OCI-LY7 (cell line): Measurements from ENCODE around the gene ZNF827. TPM values are rescaled to one million over a fixed set of nuclear protein-coding genes. Genes with fewer than 3 reads are reported as not detected.

Source experiments
- BruUV-seq: library from RNA; stranded (reverse); fragments of 400-500 nt; replicated peaks from 2 replicates; lab custom pipeline; 2021; lab: Mats Ljungman, UMichigan
- CTCF ChIA-PET: fragments of 300-600 bp; sonication (Branson Sonifier 250); formaldehyde crosslinking; loops from one replicate; lab custom pipeline; 2022; ENCODE audit warnings: antibody characterized with exemption; ENCODE audit not compliant: unreplicated experiment; lab: Charles Lee
- POLR2A ChIA-PET: fragments of 300-600 bp; sonication (Branson Sonifier 250); formaldehyde crosslinking; loops from one replicate; lab custom pipeline; 2022; ENCODE audit warnings: antibody characterized with exemption; lab: Charles Lee
- DNase-seq: peaks from one replicate; pipeline ENCODE4 v3.0.0-alpha.2; 2015; ENCODE audit warnings: low spot score
- H2AFZ ChIP-seq: fragments of 200-600 bp; sonication (generic), shearing (Covaris generic); 2 replicates; pipeline ENCODE4 v1.6.1; 2014; ENCODE audit warnings: mild to moderate bottlenecking, antibody characterized with exemption, low read length, moderate library complexity
- H3K27ac ChIP-seq: fragments of 200-600 bp; sonication (generic); 2 replicates; pipeline ENCODE4 v1.5.1; 2014; ENCODE audit warnings: mixed run types, low read depth, mild to moderate bottlenecking, moderate library complexity, low read length, inconsistent platforms; ENCODE audit not compliant: poor library complexity, severe bottlenecking
- H3K36me3 ChIP-seq: fragments of 200-600 bp; sonication (generic); 2 replicates; pipeline ENCODE4 v1.6.1; 2014; ENCODE audit warnings: mild to moderate bottlenecking, antibody characterized with exemption, low read length, moderate library complexity, mixed read lengths; ENCODE audit not compliant: insufficient read depth
- H3K4me1 ChIP-seq: fragments of 200-600 bp; sonication (generic); 2 replicates; pipeline ENCODE4 v1.5.1; 2014; ENCODE audit warnings: mild to moderate bottlenecking, low read length; ENCODE audit not compliant: insufficient read depth, poor library complexity, severe bottlenecking
- H3K4me2 ChIP-seq: fragments of 200-600 bp; sonication (generic); 2 replicates; pipeline ENCODE4 v1.6.1; 2014; ENCODE audit warnings: mild to moderate bottlenecking, low read length
- H3K4me3 ChIP-seq: fragments of 200-600 bp; sonication (generic); 2 replicates; pipeline ENCODE4 v1.5.1; 2014; ENCODE audit warnings: mild to moderate bottlenecking, low read depth, low read length; ENCODE audit not compliant: poor library complexity, severe bottlenecking
- H3K79me2 ChIP-seq: fragments of 200-600 bp; sonication (generic); 2 replicates; pipeline ENCODE4 v1.6.1; 2016; ENCODE audit warnings: low read depth, mild to moderate bottlenecking, low read length, moderate library complexity, mixed read lengths; ENCODE audit not compliant: insufficient read depth
- H3K9me2 ChIP-seq: fragments of 200-600 bp; sonication (generic); 2 replicates; pipeline ENCODE4 v1.6.1; 2016; ENCODE audit warnings: mild to moderate bottlenecking, low read length, mixed read lengths; ENCODE audit not compliant: insufficient read depth
- H3K9me3 ChIP-seq: fragments of 200-600 bp; sonication (generic); 2 replicates; pipeline ENCODE4 v1.6.1; 2014; ENCODE audit warnings: mild to moderate bottlenecking, mixed run types, low read length, mixed read lengths
- H4K20me1 ChIP-seq: fragments of 200-600 bp; sonication (generic); 2 replicates; pipeline ENCODE4 v1.6.1; 2014; ENCODE audit warnings: mild to moderate bottlenecking, antibody characterized with exemption, low read length, moderate library complexity, mixed read lengths; ENCODE audit not compliant: insufficient read depth
- EZH2phosphoT487 ChIP-seq: fragments of 200-600 bp; sonication (generic); IDR thresholded peaks from 2 replicates; pipeline ENCODE4 v1.6.1; 2018; ENCODE audit warnings: low read depth, borderline replicate concordance, mild to moderate bottlenecking, mixed run types, antibody characterized with exemption, low read length, moderate library complexity, mixed read lengths
- intact Hi-C: fragments of 100-400 bp; cut with micrococcal nuclease; formaldehyde crosslinking; loops from one replicate; pipeline ENCODE4 v1.10.0; 2022; ENCODE audit not compliant: unreplicated experiment
- total RNA-seq, 2 experiments: library from RNA; depleted of rRNA in 1 of 2; stranded (reverse); fragments of >200 nt in 1 of 2; shearing (Covaris generic) in 1 of 2; gene quantifications; 2 replicates each; pipeline ENCODE4 v1.2.3, GENCODE V29; 2014 to 2022
- TF ChIP-seq, protein P1 (sequence below): fragments of 200-600 bp; sonication (generic); conservative IDR thresholded peaks from 2 replicates; pipeline ENCODE4 v1.5.1; 2014; ENCODE audit warnings: mild to moderate bottlenecking, antibody characterized with exemption, low read length, moderate library complexity, mixed read lengths

The ZNF827 gene
- total RNA-seq, 2 experiments from 2014 or later, result 15.1 to 42.9 TPM

DNA sequence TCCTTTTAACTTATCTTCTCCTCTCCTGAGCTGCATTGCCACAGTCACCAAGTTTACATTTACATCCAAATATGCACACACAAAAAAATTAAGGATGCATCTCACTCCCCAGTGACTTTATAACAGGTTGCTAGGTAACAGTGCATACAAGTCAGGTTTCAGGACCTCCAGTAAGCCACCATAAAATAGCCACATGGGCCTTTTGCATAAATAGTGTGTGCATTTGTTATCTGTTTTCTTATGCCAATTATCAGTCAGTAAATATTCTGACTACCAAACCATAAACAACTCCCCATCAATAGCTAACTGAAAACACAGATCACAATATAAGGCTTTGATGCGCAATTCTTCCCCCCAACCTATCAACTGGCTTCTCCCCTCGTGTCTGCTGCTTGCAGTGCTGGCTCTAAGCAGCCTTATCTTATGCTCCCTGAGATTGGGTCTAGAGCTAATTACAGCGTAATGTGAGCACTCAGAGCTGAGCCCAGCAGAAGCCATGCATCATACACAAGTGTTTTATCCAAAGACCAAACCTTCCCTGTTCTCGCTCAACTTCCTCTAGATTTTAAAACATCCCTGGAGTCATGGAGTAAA is 55.4 kb downstream of the ZNF827 start:
- POLR2A ChIA-PET, result interaction anchor here (0.6 kb wide), 2 partner anchors 133 to 443 kb away, joined by 3 to 4 read pairs; no protein-coding TSS in a partner anchor
- BruUV-seq, result no TSS peak
- CTCF ChIA-PET, result no interaction called here

DNA sequence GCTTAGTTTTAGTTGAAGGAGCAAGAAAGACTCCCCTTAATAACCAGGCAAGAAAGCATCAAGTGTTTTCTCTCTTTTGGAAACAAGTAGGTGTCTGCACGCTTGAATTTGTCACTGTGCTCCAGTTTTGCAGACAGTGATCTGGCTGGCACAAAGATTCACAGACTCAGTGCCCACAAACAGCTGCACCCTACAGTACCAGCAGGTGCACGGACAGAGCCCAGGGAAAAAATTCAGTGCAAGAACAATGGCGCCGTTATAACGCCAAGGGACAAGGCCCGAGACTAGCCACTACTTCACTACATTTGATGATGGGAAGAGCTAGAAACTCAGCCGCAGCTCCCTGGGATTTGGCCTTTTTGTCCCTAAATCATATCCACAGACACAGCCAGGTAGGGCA is 56.0 kb downstream of the ZNF827 start:
- POLR2A ChIA-PET, result interaction anchor here (0.6 to 2.0 kb wide), 2 partner anchors 12 to 444 kb away, joined by 3 to 14 read pairs; no protein-coding TSS in a partner anchor

More for the DNA sequence above, 55.4 kb downstream of the ZNF827 start:
- no peak overlapping the region for H3K27ac ChIP-seq
- H3K4me1 ChIP-seq, result peaks cover 32% of the 10 kb centered on the region
- TF ChIP-seq, protein P1, sequence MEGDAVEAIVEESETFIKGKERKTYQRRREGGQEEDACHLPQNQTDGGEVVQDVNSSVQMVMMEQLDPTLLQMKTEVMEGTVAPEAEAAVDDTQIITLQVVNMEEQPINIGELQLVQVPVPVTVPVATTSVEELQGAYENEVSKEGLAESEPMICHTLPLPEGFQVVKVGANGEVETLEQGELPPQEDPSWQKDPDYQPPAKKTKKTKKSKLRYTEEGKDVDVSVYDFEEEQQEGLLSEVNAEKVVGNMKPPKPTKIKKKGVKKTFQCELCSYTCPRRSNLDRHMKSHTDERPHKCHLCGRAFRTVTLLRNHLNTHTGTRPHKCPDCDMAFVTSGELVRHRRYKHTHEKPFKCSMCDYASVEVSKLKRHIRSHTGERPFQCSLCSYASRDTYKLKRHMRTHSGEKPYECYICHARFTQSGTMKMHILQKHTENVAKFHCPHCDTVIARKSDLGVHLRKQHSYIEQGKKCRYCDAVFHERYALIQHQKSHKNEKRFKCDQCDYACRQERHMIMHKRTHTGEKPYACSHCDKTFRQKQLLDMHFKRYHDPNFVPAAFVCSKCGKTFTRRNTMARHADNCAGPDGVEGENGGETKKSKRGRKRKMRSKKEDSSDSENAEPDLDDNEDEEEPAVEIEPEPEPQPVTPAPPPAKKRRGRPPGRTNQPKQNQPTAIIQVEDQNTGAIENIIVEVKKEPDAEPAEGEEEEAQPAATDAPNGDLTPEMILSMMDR, result no peak
- TF ChIP-seq EZH2phosphoT487, result no peak
- H3K79me2 ChIP-seq, result peaks cover 7% of the 10 kb centered on the region; the same call in 1 of the 2 replicates
- H3K36me3 ChIP-seq, result peaks cover 94% of the 10 kb centered on the region
- H3K4me2 ChIP-seq, result no peak overlapping the region
- H3K4me3 ChIP-seq, result no peak overlapping the region
- H2AFZ ChIP-seq, result no peak overlapping the region
- peaks cover 17% of the 10 kb centered on the region; the same call in 1 of the 2 replicates for H4K20me1 ChIP-seq
- no peak for DNase-seq
- intact Hi-C loops, result no loop called here
- no peaks in the 10 kb centered on the region for H3K9me2 ChIP-seq
- H3K9me3 ChIP-seq, result no peaks in the 10 kb centered on the region

More for the DNA sequence above, 56.0 kb downstream of the ZNF827 start:
- H3K9me2 ChIP-seq, result no peaks in the 10 kb centered on the region
- H4K20me1 ChIP-seq, result peaks cover 15% of the 10 kb centered on the region; the same call in 1 of the 2 replicates
- DNase-seq, result no peak
- H3K9me3 ChIP-seq, result no peaks in the 10 kb centered on the region
- no peak overlapping the region for H3K4me3 ChIP-seq
- CTCF ChIA-PET, result no interaction called here
- no TSS peak for BruUV-seq
- peak overlapping the region; percentile 19; the same call in 1 of the 2 replicates for H3K4me2 ChIP-seq
- H3K4me1 ChIP-seq, result peaks cover 26% of the 10 kb centered on the region
- H2AFZ ChIP-seq, result no peak overlapping the region
- peaks cover 94% of the 10 kb centered on the region for H3K36me3 ChIP-seq
- intact Hi-C loops, result no loop called here
- TF ChIP-seq EZH2phosphoT487, result no peak
- TF ChIP-seq, protein P1, result no peak
- peaks cover 7% of the 10 kb centered on the region; the same call in 1 of the 2 replicates for H3K79me2 ChIP-seq
- H3K27ac ChIP-seq, result no peak overlapping the region
